ENCODE measurements around the gene CSNK1D.

CSNK1D gene

DNA sequence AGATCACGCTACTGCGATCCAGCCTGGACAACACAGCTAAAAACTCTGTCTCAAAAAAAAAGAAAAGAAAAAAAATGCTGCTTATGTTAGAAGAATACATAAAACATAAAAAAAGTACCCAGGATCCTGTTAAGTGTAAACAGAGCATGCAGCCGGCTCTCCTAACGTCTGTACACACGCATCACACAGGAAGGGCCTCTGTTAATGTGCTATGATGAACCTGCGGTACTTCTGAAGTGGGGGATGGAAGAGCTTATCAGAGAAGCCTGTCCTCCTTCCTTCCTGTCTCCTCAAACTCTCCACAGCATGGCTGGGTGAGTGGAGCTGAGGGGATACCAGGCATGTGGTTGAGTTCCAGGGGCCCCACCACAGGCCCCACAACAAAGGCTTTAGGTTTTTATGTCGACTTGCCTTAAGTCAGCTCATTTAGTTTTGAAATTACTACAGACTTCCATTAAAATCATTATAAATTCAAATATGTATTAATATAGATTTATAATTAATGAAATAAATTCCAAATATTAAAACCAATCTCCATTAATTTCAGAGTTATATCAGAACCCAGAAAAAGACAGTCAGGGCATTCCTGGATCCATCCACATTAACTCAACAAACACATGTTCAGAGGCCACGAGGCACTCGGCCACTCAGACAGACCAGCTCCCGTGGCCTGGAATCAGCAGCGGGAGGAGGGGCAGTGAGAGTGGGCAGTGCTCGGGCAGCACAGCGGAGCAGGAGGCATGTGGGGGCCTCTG is 72.6 kb downstream of the CSNK1D start:
- Histone ChIP-seq H2BK120ac (ENCODE audit: insufficient read depth, low read length, poor library complexity) (no peak overlapping the region), H3K4me2 (ENCODE audit: low read length) (no peak overlapping the region), H3K79me1 (ENCODE audit: low read length) (no peaks in the 10 kb centered on the region), H4K8ac (ENCODE audit: low read depth, low read length) (no peak overlapping the region), H3K18ac (ENCODE audit: low read length) (no peak overlapping the region), H3K27ac (ENCODE audit: low read depth, low read length) (no peak overlapping the region), H3K23ac (ENCODE audit: low read length) (no peak overlapping the region), H3K9me3 (ENCODE audit: insufficient read depth, low read depth, low read length) (no peaks in the 10 kb centered on the region), H4K12ac (ENCODE audit: low read depth, low read length) (no peak overlapping the region), H2BK12ac (ENCODE audit: low read length) (no peak overlapping the region), H3K36me3 (ENCODE audit: control insufficient read depth in 1 of 2, insufficient read depth in 2 of 2, low read length in 2 of 2) (peaks cover 25 to 30% of the 10 kb centered on the region in 2 experiments), H2AFZ (ENCODE audit: insufficient read depth, low read length, poor library complexity) (no peak overlapping the region), H3K14ac (ENCODE audit: low read length) (no peak overlapping the region), H2BK5ac (ENCODE audit: low read depth, low read length, poor library complexity) (no peak overlapping the region), H2AK5ac (ENCODE audit: low read length) (no peak overlapping the region), H3K9ac (ENCODE audit: low read length) (no peak overlapping the region), H3K27me3 (ENCODE audit: insufficient read depth, low read length) (no peaks in the 10 kb centered on the region), H3K79me2 (ENCODE audit: control insufficient read depth, insufficient read depth, low read length, poor library complexity) (no peaks in the 10 kb centered on the region), H3K4me1 (ENCODE audit: control insufficient read depth in 1 of 2, insufficient read depth in 2 of 2, low read length in 2 of 2) (peaks cover 4 to 5% of the 10 kb centered on the region in 2 experiments), H3K4ac (ENCODE audit: low read depth, low read length) (no peak overlapping the region), H4K91ac (ENCODE audit: low read depth, low read length) (no peak overlapping the region), H3K4me3 (ENCODE audit: low read depth, low read length) (no peak overlapping the region)
- DNase-seq = no peak
- no CpG with 5 or more reads among the region's 13 CpGs for WGBS (ENCODE audit: extremely low coverage, insufficient coverage, insufficient read length)

DNA sequence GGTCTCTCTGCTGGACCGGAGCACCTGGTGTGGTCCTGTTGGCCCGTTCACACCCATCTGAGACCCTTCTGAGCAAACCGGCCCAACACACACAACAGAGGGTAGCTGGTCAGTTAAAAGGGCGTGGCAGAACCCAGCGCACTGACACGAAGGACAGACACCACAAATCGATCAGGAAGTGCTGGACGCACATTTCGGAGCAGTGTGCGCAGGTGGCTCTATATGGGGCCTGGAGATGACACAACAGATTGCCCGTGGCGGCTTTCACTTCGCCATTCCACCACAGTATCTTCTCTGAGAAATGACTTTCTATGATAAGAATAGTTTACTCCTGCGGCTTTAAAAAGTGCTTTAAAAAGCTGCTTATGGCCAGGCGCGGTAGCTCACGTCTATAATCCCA is 73.4 kb downstream of the CSNK1D start:
- H3K9me3 ChIP-seq (ENCODE audit: insufficient read depth, low read depth, low read length) = no peaks in the 10 kb centered on the region
- no peak for DNase-seq
- H4K12ac ChIP-seq (ENCODE audit: low read depth, low read length) = no peak overlapping the region
- H3K23ac ChIP-seq (ENCODE audit: low read length) = no peak overlapping the region
- H3K79me1 ChIP-seq (ENCODE audit: low read length) = no peaks in the 10 kb centered on the region
- no peak overlapping the region for H2BK120ac ChIP-seq (ENCODE audit: insufficient read depth, low read length, poor library complexity)
- H3K4me1 ChIP-seq (ENCODE audit: control insufficient read depth in 1 of 2, insufficient read depth in 2 of 2, low read length in 2 of 2) = no peaks in the 10 kb centered on the region
- H4K91ac ChIP-seq (ENCODE audit: low read depth, low read length) = no peak overlapping the region
- no peak overlapping the region for H2AFZ ChIP-seq (ENCODE audit: insufficient read depth, low read length, poor library complexity)
- no peak overlapping the region for H2BK12ac ChIP-seq (ENCODE audit: low read length)
- H3K27ac ChIP-seq (ENCODE audit: low read depth, low read length) = no peak overlapping the region
- peaks cover 28 to 32% of the 10 kb centered on the region in 2 experiments for H3K36me3 ChIP-seq (ENCODE audit: control insufficient read depth in 1 of 2, insufficient read depth in 2 of 2, low read length in 2 of 2)
- no peak overlapping the region for H3K4me2 ChIP-seq (ENCODE audit: low read length)
- H3K79me2 ChIP-seq (ENCODE audit: control insufficient read depth, insufficient read depth, low read length, poor library complexity) = no peaks in the 10 kb centered on the region
- no peak overlapping the region for H3K4ac ChIP-seq (ENCODE audit: low read depth, low read length)
- no peak overlapping the region for H2AK5ac ChIP-seq (ENCODE audit: low read length)
- H3K18ac ChIP-seq (ENCODE audit: low read length) = no peak overlapping the region
- WGBS (ENCODE audit: extremely low coverage, insufficient coverage, insufficient read length) = no CpG with 5 or more reads among the region's 17 CpGs
- H3K27me3 ChIP-seq (ENCODE audit: insufficient read depth, low read length) = no peaks in the 10 kb centered on the region
- no peak overlapping the region for H3K14ac ChIP-seq (ENCODE audit: low read length)
- H4K8ac ChIP-seq (ENCODE audit: low read depth, low read length) = no peak overlapping the region
- H2BK5ac ChIP-seq (ENCODE audit: low read depth, low read length, poor library complexity) = no peak overlapping the region
- H3K4me3 ChIP-seq (ENCODE audit: low read depth, low read length) = no peak overlapping the region
- no peak overlapping the region for H3K9ac ChIP-seq (ENCODE audit: low read length)

DNA sequence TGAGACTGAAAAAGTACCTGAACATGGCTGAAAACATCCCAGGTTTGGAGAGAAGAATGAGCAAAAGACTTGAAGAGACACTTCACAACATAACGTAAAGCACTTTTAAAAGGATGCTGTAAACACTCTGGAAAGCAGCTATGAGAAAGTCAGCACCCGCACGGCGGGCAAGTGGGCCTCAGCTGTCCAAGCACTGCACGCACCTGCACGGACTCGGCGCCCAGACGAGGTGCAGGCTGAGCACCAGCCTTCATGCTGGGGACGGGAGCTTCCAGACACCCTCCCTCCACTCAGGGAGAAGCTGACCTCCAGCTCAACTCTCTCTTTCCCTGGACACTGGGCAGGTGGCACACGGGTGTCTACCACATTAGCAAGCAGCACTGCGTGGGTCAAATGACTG is 74.0 kb downstream of the CSNK1D start:
- Histone ChIP-seq H3K4me1 (ENCODE audit: control insufficient read depth in 1 of 2, insufficient read depth in 2 of 2, low read length in 2 of 2) (no peaks in the 10 kb centered on the region), H2BK5ac (ENCODE audit: low read depth, low read length, poor library complexity) (no peak overlapping the region), H3K9me3 (ENCODE audit: insufficient read depth, low read depth, low read length) (no peaks in the 10 kb centered on the region), H2AK5ac (ENCODE audit: low read length) (no peak overlapping the region), H3K4ac (ENCODE audit: low read depth, low read length) (no peak overlapping the region), H3K36me3 (ENCODE audit: control insufficient read depth in 1 of 2, insufficient read depth in 2 of 2, low read length in 2 of 2) (peaks cover 35 to 38% of the 10 kb centered on the region in 2 experiments), H3K4me2 (ENCODE audit: low read length) (no peak overlapping the region), H3K79me2 (ENCODE audit: control insufficient read depth, insufficient read depth, low read length, poor library complexity) (no peaks in the 10 kb centered on the region), H3K27ac (ENCODE audit: low read depth, low read length) (no peak overlapping the region), H4K8ac (ENCODE audit: low read depth, low read length) (no peak overlapping the region), H2BK12ac (ENCODE audit: low read length) (no peak overlapping the region), H2BK120ac (ENCODE audit: insufficient read depth, low read length, poor library complexity) (no peak overlapping the region), H3K27me3 (ENCODE audit: insufficient read depth, low read length) (no peaks in the 10 kb centered on the region), H4K91ac (ENCODE audit: low read depth, low read length) (no peak overlapping the region), H3K4me3 (ENCODE audit: low read depth, low read length) (no peak overlapping the region), H3K23ac (ENCODE audit: low read length) (no peak overlapping the region), H2AFZ (ENCODE audit: insufficient read depth, low read length, poor library complexity) (no peak overlapping the region), H3K18ac (ENCODE audit: low read length) (no peak overlapping the region), H3K14ac (ENCODE audit: low read length) (no peak overlapping the region), H4K12ac (ENCODE audit: low read depth, low read length) (no peak overlapping the region), H3K79me1 (ENCODE audit: low read length) (no peaks in the 10 kb centered on the region), H3K9ac (ENCODE audit: low read length) (no peak overlapping the region)
- WGBS (ENCODE audit: extremely low coverage, insufficient coverage, insufficient read length) = no CpG with 5 or more reads among the region's 12 CpGs
- no peak for DNase-seq

DNA sequence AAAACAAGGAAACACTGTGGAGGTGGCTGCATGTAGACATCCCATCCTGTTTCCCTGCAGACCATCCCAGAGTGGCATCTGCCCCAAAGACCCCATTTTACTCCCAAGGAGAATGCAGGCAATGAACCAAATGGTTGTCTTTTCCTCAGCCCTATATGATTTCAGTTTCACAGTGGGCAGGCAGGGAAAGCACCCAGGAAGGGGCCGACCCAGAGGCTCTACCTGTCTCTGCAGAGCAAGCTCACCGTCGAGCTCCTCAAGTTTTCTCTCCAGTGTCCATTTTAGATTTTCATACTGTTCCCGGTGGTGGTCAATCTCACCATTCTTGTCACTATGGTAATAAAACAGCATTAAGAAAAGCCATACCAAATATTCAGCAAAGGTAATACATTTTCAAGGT is 75.4 kb downstream of the CSNK1D start:
- no peaks in the 10 kb centered on the region for H3K79me1 ChIP-seq (ENCODE audit: low read length)
- peaks cover 43 to 48% of the 10 kb centered on the region in 2 experiments for H3K36me3 ChIP-seq (ENCODE audit: control insufficient read depth in 1 of 2, insufficient read depth in 2 of 2, low read length in 2 of 2)
- H3K4me3 ChIP-seq (ENCODE audit: low read depth, low read length) = no peak overlapping the region
- H2AFZ ChIP-seq (ENCODE audit: insufficient read depth, low read length, poor library complexity) = no peak overlapping the region
- H3K4me2 ChIP-seq (ENCODE audit: low read length) = no peak overlapping the region
- H3K18ac ChIP-seq (ENCODE audit: low read length) = no peak overlapping the region
- H3K23ac ChIP-seq (ENCODE audit: low read length) = no peak overlapping the region
- H3K14ac ChIP-seq (ENCODE audit: low read length) = no peak overlapping the region
- no peak overlapping the region for H3K27ac ChIP-seq (ENCODE audit: low read depth, low read length)
- no peak for DNase-seq
- no peaks in the 10 kb centered on the region for H3K4me1 ChIP-seq (ENCODE audit: control insufficient read depth in 1 of 2, insufficient read depth in 2 of 2, low read length in 2 of 2)
- H4K8ac ChIP-seq (ENCODE audit: low read depth, low read length) = no peak overlapping the region
- no peak overlapping the region for H2BK12ac ChIP-seq (ENCODE audit: low read length)
- no peak overlapping the region for H2AK5ac ChIP-seq (ENCODE audit: low read length)
- no peak overlapping the region for H3K4ac ChIP-seq (ENCODE audit: low read depth, low read length)
- no peak overlapping the region for H4K91ac ChIP-seq (ENCODE audit: low read depth, low read length)
- H3K9ac ChIP-seq (ENCODE audit: low read length) = no peak overlapping the region
- no peaks in the 10 kb centered on the region for H3K9me3 ChIP-seq (ENCODE audit: insufficient read depth, low read depth, low read length)
- no peak overlapping the region for H4K12ac ChIP-seq (ENCODE audit: low read depth, low read length)
- no CpG with 5 or more reads among the region's 4 CpGs for WGBS (ENCODE audit: extremely low coverage, insufficient coverage, insufficient read length)
- no peaks in the 10 kb centered on the region for H3K79me2 ChIP-seq (ENCODE audit: control insufficient read depth, insufficient read depth, low read length, poor library complexity)
- H2BK120ac ChIP-seq (ENCODE audit: insufficient read depth, low read length, poor library complexity) = no peak overlapping the region
- H2BK5ac ChIP-seq (ENCODE audit: low read depth, low read length, poor library complexity) = no peak overlapping the region
- H3K27me3 ChIP-seq (ENCODE audit: insufficient read depth, low read length) = no peaks in the 10 kb centered on the region
